ENCODE measurements around the gene KIF16B. TPM values are rescaled to one million over a fixed set of nuclear protein-coding genes. Genes with fewer than 3 reads are reported as not detected.

The KIF16B gene
- total and polyA plus RNA-seq, 2 of the 8 experiments (the other 6 are each of a cell fraction or from before 2014, with no cell fraction given), result 3.0 to 9.2 TPM

- no peaks in the 10 kb centered on the region for H3K79me2 ChIP-seq (ENCODE audit: control insufficient read depth in 1 of 2, insufficient read depth in 2 of 2, low read length in 2 of 2)
- H3K18ac ChIP-seq (ENCODE audit: extremely low read depth, low read length), result no peak overlapping the region
- POLR2A ChIA-PET (ENCODE audit: partially characterized antibody), result no interaction called here
- H4K5ac ChIP-seq (ENCODE audit: insufficient read length, low read depth, low read length), result no peak overlapping the region
- H4K91ac ChIP-seq (replicated peaks; ENCODE audit: insufficient read length, low read length), result no peak overlapping the region
- no peak overlapping the region for H3K4ac ChIP-seq (replicated peaks; ENCODE audit: insufficient read length, low read depth, low read length)
- no peak overlapping the region for H2BK120ac ChIP-seq (replicated peaks; ENCODE audit: low read depth, low read length)
- H2BK5ac ChIP-seq (ENCODE audit: low read depth, low read length), result no peak overlapping the region
- CTCF ChIA-PET (ENCODE audit: partially characterized antibody), result interaction anchor here (0.7 to 1.6 kb wide), 2 partner anchors 17 to 1068 kb away, joined by 3 to 5 read pairs; no protein-coding TSS in a partner anchor
- no peak overlapping the region for H3K4me2 ChIP-seq (ENCODE audit: insufficient read depth in 1 of 2, low read depth in 2 of 2, low read length in 2 of 2)
- no peak overlapping the region for H2AFZ ChIP-seq (ENCODE audit: low read length)
- no peak overlapping the region for H3K56ac ChIP-seq (replicated peaks; ENCODE audit: insufficient read length, low read depth, low read length)
- no peaks in the 10 kb centered on the region for H3K36me3 ChIP-seq (ENCODE audit: control insufficient read depth in 2 of 4, insufficient read depth in 4 of 4, low read length in 3 of 4)
- no peaks in the 10 kb centered on the region for H3K9me3 ChIP-seq (ENCODE audit: insufficient read depth in 2 of 2, low read depth in 1 of 2, low read length in 1 of 2)
- H3K4me3 ChIP-seq (ENCODE audit: extremely low read depth in 1 of 4, insufficient read depth in 2 of 4, low read depth in 3 of 4, low read length in 4 of 4), result no peak overlapping the region
- H2BK20ac ChIP-seq (ENCODE audit: low read length), result no peak overlapping the region
- no peaks in the 10 kb centered on the region for H3K23me2 ChIP-seq (ENCODE audit: low read depth, low read length)
- no peak overlapping the region for H2AK5ac ChIP-seq (ENCODE audit: low read depth, low read length)
- no peak overlapping the region for H2BK15ac ChIP-seq (ENCODE audit: low read length)
- DNase-seq (ENCODE audit: low read depth in 1 of 2, low spot score in 2 of 2), result no peak
- no peak overlapping the region for H3K27ac ChIP-seq (ENCODE audit: low read depth, low read length)
- no peak overlapping the region for H2BK12ac ChIP-seq (ENCODE audit: low read depth, low read length)
- no peaks in the 10 kb centered on the region for H4K20me1 ChIP-seq (replicated peaks in 1 of 2; ENCODE audit: control insufficient read depth in 1 of 2, insufficient read depth in 2 of 2, low read length in 2 of 2)
- H3K23ac ChIP-seq (ENCODE audit: insufficient read length), result no peak overlapping the region
- no peaks in the 10 kb centered on the region for H3K27me3 ChIP-seq (replicated peaks in 1 of 4; ENCODE audit: control insufficient read depth in 3 of 4, extremely low read depth in 1 of 4, insufficient read depth in 3 of 4, low read length in 3 of 4)
- H3K14ac ChIP-seq (ENCODE audit: insufficient read length), result no peak overlapping the region
- H3K9ac ChIP-seq (replicated peaks in 1 of 4; ENCODE audit: extremely low read depth in 1 of 4, low read depth in 3 of 4, low read length in 3 of 4), result no peak overlapping the region
- no peaks in the 10 kb centered on the region for H3K79me1 ChIP-seq (ENCODE audit: low read depth, low read length)
- TF ChIP-seq JUN (IDR thresholded peaks at IDR 0.05; ENCODE audit: low read depth, low read length) (no peak), SP1 (IDR thresholded peaks at IDR 0.05; ENCODE audit: low read depth, low read length) (no peak), TAF7 (optimal IDR thresholded peaks at IDR 0.05; ENCODE audit: borderline replicate concordance, low read depth, low read length) (no peak), HDAC6 (IDR thresholded peaks at IDR 0.05; ENCODE audit: low read depth, low read length) (no peak), POLR2AphosphoS5 (IDR thresholded peaks at IDR 0.05; ENCODE audit: low read depth, low read length) (no peak), EGR1 (IDR thresholded peaks at IDR 0.05; ENCODE audit: borderline replicate concordance, low read depth, low read length) (no peak), POLR2A (IDR thresholded peaks at IDR 0.05; ENCODE audit: control extremely low read depth in 1 of 2, low read depth in 2 of 2, low read length in 2 of 2) (no peak), MAFK (IDR thresholded peaks at IDR 0.05; ENCODE audit: low read depth, low read length) (no peak), USF2 (IDR thresholded peaks at IDR 0.05; ENCODE audit: low read length) (no peak), RXRA (IDR thresholded peaks at IDR 0.05; ENCODE audit: insufficient read depth, low read depth, low read length) (no peak)
- H4K8ac ChIP-seq (ENCODE audit: extremely low read depth, insufficient read depth, low read length), result no peak overlapping the region
- no peak for FAIRE-seq
- WGBS, 2 experiments (ENCODE audit: extremely low coverage in 1 of 2, insufficient coverage in 1 of 2, insufficient read length in 1 of 2, insufficient replicate concordance in 2 of 2, low coverage in 1 of 2, low lambda C conversion rate in 2 of 2, missing lambda C conversion rate in 1 of 2), result 92% methylated on average over 4 of the region's 4 CpGs; no CpG with 5 or more reads in 1 of the 2 experiments
- no peaks in the 10 kb centered on the region for H3K4me1 ChIP-seq (replicated peaks in 1 of 4; ENCODE audit: control insufficient read depth in 3 of 4, insufficient read depth in 4 of 4, low read length in 3 of 4)
Observed at GRCh38 chr20:16385462-16385861, 187.8 kb downstream of the KIF16B start.

Data from H1 (cell line).